Measurements from ENCODE around the gene TRAT1.
"Not testable (repeated sequence)": the region's sequence is repeated elsewhere in the genome, so short reads cannot be mapped to it uniquely, and the experiment has no call there.

Gene TRAT1, protein sequence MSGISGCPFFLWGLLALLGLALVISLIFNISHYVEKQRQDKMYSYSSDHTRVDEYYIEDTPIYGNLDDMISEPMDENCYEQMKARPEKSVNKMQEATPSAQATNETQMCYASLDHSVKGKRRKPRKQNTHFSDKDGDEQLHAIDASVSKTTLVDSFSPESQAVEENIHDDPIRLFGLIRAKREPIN

GRCh38 chr3:108822123-108822897, at the start of gene TRAT1:
TSS of gene TRAT1 (plus strand) at chr3:108822786. CDS start at chr3:108822928, 142 bp downstream.
- Histone ChIP-seq H3K27me3 (ENCODE audit: low read depth) (no peaks in the 10 kb centered on the region), H3K36me3 (replicated peaks) (no peaks in the 10 kb centered on the region), H3K4me1 (peaks cover 18% of the 10 kb centered on the region), H3K4me3 (no peak within 1 kb of the TSS), H3K9me3 (no peaks in the 10 kb centered on the region)
- in situ Hi-C loops (cut with MboI; ENCODE audit: low sequenced_read_pairs) = no loop called here
- no peak for DNase-seq (ENCODE audit: low spot score in 2 of 2)

GRCh38 chr3:108775649-108776048, 46.9 kb upstream of the TRAT1 start:
- H3K4me1 ChIP-seq = peaks cover 24% of the 10 kb centered on the region
- H3K4me3 ChIP-seq = no peak overlapping the region
- H3K36me3 ChIP-seq (replicated peaks) = no peaks in the 10 kb centered on the region
- H3K9me3 ChIP-seq = peaks cover 6% of the 10 kb centered on the region
- no peaks in the 10 kb centered on the region for H3K27me3 ChIP-seq (ENCODE audit: low read depth)
- peak in 1 of 2 experiments; percentile 90 for DNase-seq (ENCODE audit: low spot score in 2 of 2)
- in situ Hi-C loops (cut with MboI; ENCODE audit: low sequenced_read_pairs) = no loop called here

DNA sequence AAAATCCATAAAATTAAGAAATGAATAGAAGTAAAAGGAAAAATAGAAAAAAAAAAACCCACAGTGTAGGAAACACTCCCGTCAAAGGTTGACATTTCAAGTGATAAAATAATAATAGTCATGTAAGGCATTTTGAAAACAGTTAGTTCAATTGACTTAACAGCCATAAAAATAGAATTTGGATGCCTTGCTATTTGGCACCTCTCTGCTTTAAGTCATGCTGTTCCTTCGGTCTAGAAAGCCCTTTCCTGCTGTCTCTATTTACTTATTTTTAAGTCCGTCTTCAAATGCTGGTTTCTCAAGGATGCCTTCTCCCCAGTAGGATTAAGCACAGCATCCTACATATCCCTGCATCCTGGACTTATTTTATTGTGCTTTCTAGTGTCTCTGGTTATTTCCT, 43.1 kb upstream of the TRAT1 start:
- no peak for DNase-seq (ENCODE audit: low spot score in 2 of 2)
- H3K4me3 ChIP-seq = no peak overlapping the region
- H3K36me3 ChIP-seq (replicated peaks) = no peaks in the 10 kb centered on the region
- H3K9me3 ChIP-seq = peaks cover 6% of the 10 kb centered on the region
- in situ Hi-C loops (cut with MboI; ENCODE audit: low sequenced_read_pairs) = no loop called here
- H3K4me1 ChIP-seq = peaks cover 20% of the 10 kb centered on the region
- H3K27me3 ChIP-seq (ENCODE audit: low read depth) = no peaks in the 10 kb centered on the region

- H3K4me3 ChIP-seq = no peak overlapping the region
- in situ Hi-C loops (cut with MboI; ENCODE audit: low sequenced_read_pairs) = no loop called here
- DNase-seq (ENCODE audit: low spot score in 2 of 2) = no peak
- peaks cover 12% of the 10 kb centered on the region for H3K4me1 ChIP-seq
- no peaks in the 10 kb centered on the region for H3K36me3 ChIP-seq (replicated peaks)
- H3K9me3 ChIP-seq = peaks cover 6% of the 10 kb centered on the region
- H3K27me3 ChIP-seq (ENCODE audit: low read depth) = no peaks in the 10 kb centered on the region
These were observed 42.4 kb upstream of the TRAT1 start for GRCh38 chr3:108780235-108780634.

DNA sequence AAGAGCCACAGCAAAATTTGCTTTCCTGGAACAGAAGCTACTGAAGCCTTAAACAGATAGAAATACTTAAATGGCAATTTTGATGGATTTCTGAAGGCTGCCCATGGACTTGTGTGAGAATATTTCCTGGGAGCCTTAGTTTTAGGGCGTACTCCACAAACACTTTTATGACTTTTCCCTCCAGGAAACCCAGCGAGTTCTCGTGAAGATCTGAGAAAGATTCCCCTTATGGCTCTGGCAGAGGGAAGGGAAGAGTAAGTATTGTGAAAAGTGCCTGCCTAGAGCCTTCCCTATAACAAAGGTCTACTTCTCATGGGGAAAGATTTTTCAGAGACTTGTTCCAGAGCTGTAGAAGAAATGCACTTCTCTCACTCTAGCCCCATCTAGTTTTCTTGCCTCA, 31.1 kb upstream of the TRAT1 start:
- Histone ChIP-seq H3K4me3 (no peak overlapping the region), H3K36me3 (replicated peaks) (no peaks in the 10 kb centered on the region), H3K9me3 (no peaks in the 10 kb centered on the region; the same call in 1 of the 2 replicates), H3K27me3 (ENCODE audit: low read depth) (no peaks in the 10 kb centered on the region), H3K4me1 (peaks cover 5% of the 10 kb centered on the region; the same call in 1 of the 2 replicates)
- in situ Hi-C loops (cut with MboI; ENCODE audit: low sequenced_read_pairs) = no loop called here
- DNase-seq (ENCODE audit: low spot score in 2 of 2) = no peak

- no peak for DNase-seq (ENCODE audit: low spot score in 2 of 2)
- H3K36me3 ChIP-seq (replicated peaks) = no peaks in the 10 kb centered on the region
- in situ Hi-C loops (cut with MboI; ENCODE audit: low sequenced_read_pairs) = no loop called here
- H3K9me3 ChIP-seq = no peaks in the 10 kb centered on the region
- H3K4me1 ChIP-seq = no peaks in the 10 kb centered on the region
- H3K27me3 ChIP-seq (ENCODE audit: low read depth) = no peaks in the 10 kb centered on the region
- no peak overlapping the region for H3K4me3 ChIP-seq
These were observed 18.1 kb upstream of the TRAT1 start for GRCh38 chr3:108804437-108804836.

DNA sequence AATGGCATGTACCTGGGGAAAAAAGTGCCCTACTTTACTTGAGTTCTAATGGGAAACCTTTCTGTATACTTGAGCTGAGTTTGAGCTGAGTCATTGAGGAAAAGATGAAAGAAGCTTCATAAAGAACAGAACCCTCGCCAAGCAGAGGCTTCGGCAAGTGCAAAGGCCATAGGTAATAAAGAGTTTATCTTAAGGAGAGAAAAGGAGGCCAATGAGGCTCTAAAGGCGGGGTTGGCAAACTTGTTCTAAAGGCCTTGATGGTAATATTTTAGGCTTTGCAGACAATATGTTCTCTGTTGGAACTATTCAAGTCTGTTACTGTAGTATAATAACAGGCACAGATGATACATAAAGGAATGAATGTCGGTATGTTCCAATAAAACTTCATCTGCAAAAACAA, 17.6 kb upstream of the TRAT1 start:
- H3K27me3 ChIP-seq (ENCODE audit: low read depth) = no peaks in the 10 kb centered on the region
- no peak for DNase-seq (ENCODE audit: low spot score in 2 of 2)
- H3K4me3 ChIP-seq = no peak overlapping the region
- H3K4me1 ChIP-seq = no peaks in the 10 kb centered on the region
- H3K9me3 ChIP-seq = no peaks in the 10 kb centered on the region
- no peaks in the 10 kb centered on the region for H3K36me3 ChIP-seq (replicated peaks)
- in situ Hi-C loops (cut with MboI; ENCODE audit: low sequenced_read_pairs) = no loop called here

DNA sequence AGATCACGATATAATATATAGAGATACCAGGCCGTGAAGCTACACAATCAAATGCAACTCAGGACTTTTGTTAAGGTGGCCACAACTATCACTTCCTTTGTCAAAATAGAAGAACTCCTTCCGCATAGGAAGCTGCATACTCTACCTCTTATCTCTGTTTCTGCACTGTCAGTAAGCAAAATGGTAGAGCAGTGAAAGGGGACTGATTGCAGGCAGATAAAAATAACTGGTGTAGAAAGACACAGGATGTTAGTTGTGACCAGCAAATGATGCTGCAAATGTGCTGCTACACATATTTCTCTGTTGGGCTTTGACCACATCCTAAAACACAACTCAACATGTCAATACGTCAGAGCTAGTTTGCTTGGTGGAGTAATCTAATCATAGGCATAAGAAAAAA, 16.3 kb upstream of the TRAT1 start:
- Histone ChIP-seq H3K36me3 (replicated peaks) (no peaks in the 10 kb centered on the region), H3K27me3 (ENCODE audit: low read depth) (no peaks in the 10 kb centered on the region), H3K9me3 (no peaks in the 10 kb centered on the region), H3K4me3 (no peak overlapping the region), H3K4me1 (no peaks in the 10 kb centered on the region)
- DNase-seq (ENCODE audit: low spot score in 2 of 2) = no peak
- in situ Hi-C loops (cut with MboI; ENCODE audit: low sequenced_read_pairs) = no loop called here

DNA sequence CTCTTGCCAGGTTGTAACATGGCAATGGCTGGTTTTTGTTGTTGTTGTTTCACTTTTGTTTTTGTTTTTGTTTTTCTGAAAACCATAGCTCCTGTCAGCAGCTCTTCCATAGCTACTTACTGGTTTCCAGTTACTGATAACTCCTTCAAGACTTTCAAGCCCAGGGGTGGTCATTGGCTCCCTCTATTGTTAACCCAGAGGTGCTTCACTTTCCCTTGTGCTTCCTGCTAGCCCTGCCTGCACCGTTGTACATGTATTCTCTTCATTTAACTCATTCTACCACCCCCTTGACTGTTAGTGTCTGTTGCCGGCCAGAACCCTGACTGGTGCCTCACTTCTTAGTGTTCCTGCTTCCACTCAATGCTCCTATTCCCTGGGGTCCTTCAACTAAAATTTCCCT, 4.2 kb upstream of the TRAT1 start:
- Histone ChIP-seq H3K27me3 (ENCODE audit: low read depth) (no peaks in the 10 kb centered on the region), H3K4me3 (no peak overlapping the region), H3K36me3 (replicated peaks) (no peaks in the 10 kb centered on the region), H3K4me1 (peaks cover 7% of the 10 kb centered on the region), H3K9me3 (no peaks in the 10 kb centered on the region)
- in situ Hi-C loops (cut with MboI; ENCODE audit: low sequenced_read_pairs) = no loop called here
- peak; percentile 57 to 69 for DNase-seq (ENCODE audit: low spot score in 2 of 2)

DNA sequence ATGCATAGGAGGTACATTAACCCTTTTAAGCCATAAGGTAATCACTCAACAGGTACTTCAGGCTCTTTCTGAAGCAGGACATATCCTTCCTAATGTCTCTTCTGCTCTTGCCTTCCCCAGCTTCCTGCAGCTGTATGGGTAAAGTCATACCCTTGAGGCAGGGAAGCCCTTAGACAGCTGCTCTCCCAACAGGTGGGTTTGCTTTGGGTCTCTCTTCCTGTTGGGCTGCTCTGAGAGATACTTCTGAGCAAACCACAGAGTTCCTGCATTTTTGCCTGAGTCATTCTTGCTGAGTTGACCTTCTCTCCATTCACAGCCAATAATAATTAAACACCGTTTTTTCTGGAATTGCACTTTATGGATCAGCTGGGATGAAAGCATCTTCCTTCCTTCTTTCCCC, 2.0 kb upstream of the TRAT1 start:
- no peaks in the 10 kb centered on the region for H3K36me3 ChIP-seq (replicated peaks)
- peaks cover 9% of the 10 kb centered on the region for H3K4me1 ChIP-seq
- in situ Hi-C loops (cut with MboI; ENCODE audit: low sequenced_read_pairs) = no loop called here
- no peak for DNase-seq (ENCODE audit: low spot score in 2 of 2)
- H3K9me3 ChIP-seq = no peaks in the 10 kb centered on the region
- H3K4me3 ChIP-seq = no peak overlapping the region
- H3K27me3 ChIP-seq (ENCODE audit: low read depth) = no peaks in the 10 kb centered on the region

- no peaks in the 10 kb centered on the region for H3K9me3 ChIP-seq
- DNase-seq (ENCODE audit: low spot score in 2 of 2) = peak in 1 of 2 experiments; percentile 20
- H3K36me3 ChIP-seq (replicated peaks) = no peaks in the 10 kb centered on the region
- in situ Hi-C loops (cut with MboI; ENCODE audit: low sequenced_read_pairs) = no loop called here
- H3K4me3 ChIP-seq = no peak overlapping the region
- no peaks in the 10 kb centered on the region for H3K27me3 ChIP-seq (ENCODE audit: low read depth)
- H3K4me1 ChIP-seq = peaks cover 18% of the 10 kb centered on the region
These were observed 641 bp downstream of the TRAT1 start for GRCh38 chr3:108823227-108823626.

GRCh38 chr3:108823803-108824202, 1.2 kb downstream of the TRAT1 start:
- H3K4me3 ChIP-seq; H3K27me3 ChIP-seq (ENCODE audit: low read depth); H3K9me3 ChIP-seq; DNase-seq (ENCODE audit: low spot score in 2 of 2); in situ Hi-C loops (cut with MboI; ENCODE audit: low sequenced_read_pairs); H3K36me3 ChIP-seq (replicated peaks): not testable (repeated sequence)
- peaks cover 18% of the 10 kb centered on the region for H3K4me1 ChIP-seq

DNA sequence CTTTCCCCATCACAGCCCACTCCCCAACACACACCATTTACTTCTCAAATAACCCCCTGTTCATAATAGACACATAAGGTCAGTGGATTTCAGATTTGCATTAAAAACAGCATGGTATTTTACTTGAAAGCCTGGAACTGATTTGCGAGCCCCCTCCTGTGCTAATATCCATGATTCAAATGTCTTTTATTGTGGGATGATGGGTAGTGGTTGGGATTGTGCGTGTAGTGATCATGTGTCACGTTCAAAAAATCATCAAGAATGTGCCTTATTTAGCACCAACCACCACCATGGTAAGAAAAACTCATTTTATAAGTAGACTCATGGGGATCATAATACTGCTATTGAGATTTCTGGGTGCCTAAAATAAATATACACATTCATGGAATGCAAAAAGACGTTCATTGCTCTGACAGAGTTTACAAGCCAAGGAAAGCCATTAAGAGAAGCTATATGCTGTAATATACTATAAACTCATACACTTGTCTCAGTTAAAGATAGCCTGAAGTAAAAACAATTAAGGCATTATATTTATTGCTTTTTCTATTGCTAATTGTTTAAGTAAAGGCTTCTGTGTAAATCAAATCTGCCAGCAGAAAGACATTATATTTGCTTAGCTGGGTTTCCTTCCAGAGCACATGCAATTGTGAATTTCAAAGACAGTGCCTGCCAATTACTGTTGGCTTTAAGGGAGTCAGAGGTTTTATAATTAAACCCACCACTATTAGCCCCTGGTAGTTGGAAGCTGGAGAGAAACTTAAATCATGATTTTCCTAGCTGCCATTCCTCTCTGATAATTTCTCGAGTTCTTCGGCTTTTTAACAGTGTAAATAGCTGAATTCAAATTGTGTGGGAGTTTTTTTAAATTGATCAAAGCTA, 4.0 kb downstream of the TRAT1 start:
- no peaks in the 10 kb centered on the region for H3K36me3 ChIP-seq (replicated peaks)
- no peaks in the 10 kb centered on the region for H3K27me3 ChIP-seq (ENCODE audit: low read depth)
- in situ Hi-C loops (cut with MboI; ENCODE audit: low sequenced_read_pairs) = no loop called here
- no peak overlapping the region for H3K4me3 ChIP-seq
- H3K9me3 ChIP-seq = no peaks in the 10 kb centered on the region
- H3K4me1 ChIP-seq = peaks cover 27% of the 10 kb centered on the region
- peak in 1 of 2 experiments; percentile 41 for DNase-seq (ENCODE audit: low spot score in 2 of 2)

- in situ Hi-C loops (cut with MboI; ENCODE audit: low sequenced_read_pairs) = no loop called here
- Histone ChIP-seq H3K4me3 (no peak overlapping the region), H3K36me3 (replicated peaks) (no peaks in the 10 kb centered on the region), H3K27me3 (ENCODE audit: low read depth) (no peaks in the 10 kb centered on the region), H3K4me1 (peaks cover 35% of the 10 kb centered on the region), H3K9me3 (no peaks in the 10 kb centered on the region)
- no peak for DNase-seq (ENCODE audit: low spot score in 2 of 2)
These were observed 7.8 kb downstream of the TRAT1 start for GRCh38 chr3:108830381-108830780.
